GM19397 (cell line): ENCODE data around the gene TEKT2.

Experiments used
- ATAC-seq: cut with Tn5 transposase; IDR thresholded peaks from one replicate; pipeline ENCODE4 v1.9.1; 2021; ENCODE audit warnings: mild to moderate bottlenecking, moderate library complexity; ENCODE audit not compliant: unreplicated experiment

TEKT2 gene

GRCh38 chr1:36126797-36127500 is 43.1 kb downstream of the TEKT2 start:
- ATAC-seq = no peak

GRCh38 chr1:36128126-36128904 is 44.4 kb downstream of the TEKT2 start:
- ATAC-seq = no peak

- ATAC-seq = no peak
Observed at GRCh38 chr1:36128905-36129206, 45.0 kb downstream of the TEKT2 start.

GRCh38 chr1:36132029-36132428 is 48.1 kb downstream of the TEKT2 start:
- ATAC-seq = no peak

- no peak for ATAC-seq
Observed at GRCh38 chr1:36133484-36133883, 49.6 kb downstream of the TEKT2 start.

GRCh38 chr1:36134031-36134430 is 50.1 kb downstream of the TEKT2 start:
- no peak for ATAC-seq

- no peak for ATAC-seq
Observed at GRCh38 chr1:36134505-36135329, 50.8 kb downstream of the TEKT2 start.

- no peak for ATAC-seq
Observed at GRCh38 chr1:36135330-36135667, 51.4 kb downstream of the TEKT2 start.

- no peak for ATAC-seq
Observed at GRCh38 chr1:36135796-36136195, 51.9 kb downstream of the TEKT2 start.

GRCh38 chr1:36136535-36136934 is 52.6 kb downstream of the TEKT2 start:
- ATAC-seq = no peak

- no peak for ATAC-seq
Observed at GRCh38 chr1:36137226-36137625, 53.3 kb downstream of the TEKT2 start.

GRCh38 chr1:36137776-36138175 is 53.9 kb downstream of the TEKT2 start:
- no peak for ATAC-seq
